Left forelimb (tissue), 1 donor: ENCODE measurements around the gene GSE1.
"Not testable (repeated sequence)": the region's sequence is repeated elsewhere in the genome, so short reads cannot be mapped to it uniquely, and the experiment has no call there.

Source experiments
- DNase-seq: peaks from one replicate; pipeline ENCODE4 v3.0.0-alpha.2; 2018; ENCODE audit warnings: low spot score

Gene GSE1

DNA sequence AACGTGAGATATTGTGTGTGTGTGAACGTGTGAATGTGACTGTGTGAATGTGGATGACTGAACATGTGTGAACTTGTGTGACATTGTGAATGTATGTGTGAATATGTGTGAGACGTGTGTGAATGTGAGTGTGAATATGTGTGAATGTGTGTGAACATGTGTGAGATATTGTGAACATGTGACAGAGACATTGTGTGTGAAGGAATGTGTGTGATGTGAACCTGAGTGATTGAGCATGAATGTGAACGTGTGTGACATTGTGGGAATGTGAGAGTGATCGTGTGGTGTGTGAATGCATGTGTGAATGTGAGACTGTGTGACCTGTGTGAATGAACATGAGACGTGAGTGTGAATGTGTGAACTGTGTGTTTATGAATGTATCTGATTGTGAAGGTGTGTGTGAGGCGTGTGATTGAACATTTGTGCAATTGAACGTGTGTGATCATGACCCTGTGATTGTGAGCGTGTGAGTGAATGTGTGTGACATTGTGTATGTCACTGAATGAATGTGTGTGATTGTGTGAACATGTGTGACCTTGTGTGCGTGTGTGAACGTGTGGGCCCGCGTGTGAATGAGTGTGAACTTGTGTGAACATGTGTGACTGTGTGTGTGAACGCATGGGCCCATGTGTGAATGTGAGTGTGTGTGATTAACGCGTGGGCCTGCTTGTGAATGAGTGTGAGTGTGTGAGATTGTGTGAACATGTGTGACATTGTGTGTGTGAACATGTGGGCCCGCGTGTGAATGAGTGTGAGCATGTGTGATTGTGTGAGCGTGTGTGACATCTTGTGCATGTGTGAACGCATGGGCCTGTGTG lies 23.2 kb upstream of the GSE1 start:
- DNase-seq, result no peak

DNA sequence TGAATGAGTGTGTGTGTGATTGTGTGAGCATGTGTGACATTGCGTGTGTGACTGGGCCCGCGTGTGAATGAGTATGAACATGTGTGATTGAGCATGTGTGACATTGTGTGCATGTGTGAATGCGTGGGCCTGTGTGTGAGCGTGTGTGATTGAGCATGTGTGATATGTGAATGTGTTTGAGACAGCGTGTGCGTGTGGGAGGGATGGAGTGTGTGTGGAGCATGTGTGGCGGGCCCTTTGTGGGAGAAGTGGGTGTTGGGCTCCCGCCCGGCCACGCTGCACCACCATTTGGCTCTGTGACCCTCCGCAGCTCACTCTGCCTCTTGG lies 22.7 kb upstream of the GSE1 start:
- DNase-seq, result no peak

DNA sequence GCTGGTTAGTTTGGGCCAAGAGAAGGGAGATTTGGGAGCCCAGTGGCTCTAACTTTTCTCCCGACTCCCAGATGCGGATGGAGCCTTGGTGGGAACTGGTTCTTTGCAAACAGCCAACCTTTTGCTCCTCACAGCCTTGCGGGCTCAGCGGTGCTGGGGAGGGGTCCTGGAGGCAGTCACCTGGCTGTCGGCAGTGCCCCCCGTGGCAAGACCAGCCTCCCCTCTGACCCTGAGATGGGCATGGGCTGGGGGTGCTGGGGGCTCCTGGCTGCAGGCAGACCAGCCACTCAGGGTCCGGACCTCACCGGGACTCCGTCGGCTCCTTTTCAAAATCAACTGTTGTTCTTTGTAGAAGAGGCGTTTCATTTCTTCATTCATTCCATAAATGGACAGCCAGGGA lies 21.7 kb upstream of the GSE1 start:
- DNase-seq, result no peak

DNA sequence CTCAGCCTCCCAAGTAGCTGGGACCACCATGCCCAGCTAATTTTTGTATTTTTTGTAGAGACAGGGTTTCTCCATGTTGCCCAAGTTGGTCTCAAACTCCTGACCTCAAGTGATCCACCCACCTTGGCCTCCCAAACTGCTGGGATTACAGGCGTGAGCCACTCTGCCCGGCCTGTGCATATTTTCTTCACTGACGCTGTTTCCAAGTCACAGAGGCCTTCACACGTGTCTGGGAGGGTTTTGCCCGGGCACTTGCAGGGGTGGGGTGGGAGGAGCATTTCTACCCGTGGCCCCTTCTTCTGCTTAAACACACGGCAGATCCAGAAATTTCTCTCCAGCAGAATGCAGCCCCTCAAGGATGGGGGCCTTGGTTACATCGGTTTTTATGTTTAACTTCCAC lies 20.8 kb upstream of the GSE1 start:
- not testable (repeated sequence) for DNase-seq

DNA sequence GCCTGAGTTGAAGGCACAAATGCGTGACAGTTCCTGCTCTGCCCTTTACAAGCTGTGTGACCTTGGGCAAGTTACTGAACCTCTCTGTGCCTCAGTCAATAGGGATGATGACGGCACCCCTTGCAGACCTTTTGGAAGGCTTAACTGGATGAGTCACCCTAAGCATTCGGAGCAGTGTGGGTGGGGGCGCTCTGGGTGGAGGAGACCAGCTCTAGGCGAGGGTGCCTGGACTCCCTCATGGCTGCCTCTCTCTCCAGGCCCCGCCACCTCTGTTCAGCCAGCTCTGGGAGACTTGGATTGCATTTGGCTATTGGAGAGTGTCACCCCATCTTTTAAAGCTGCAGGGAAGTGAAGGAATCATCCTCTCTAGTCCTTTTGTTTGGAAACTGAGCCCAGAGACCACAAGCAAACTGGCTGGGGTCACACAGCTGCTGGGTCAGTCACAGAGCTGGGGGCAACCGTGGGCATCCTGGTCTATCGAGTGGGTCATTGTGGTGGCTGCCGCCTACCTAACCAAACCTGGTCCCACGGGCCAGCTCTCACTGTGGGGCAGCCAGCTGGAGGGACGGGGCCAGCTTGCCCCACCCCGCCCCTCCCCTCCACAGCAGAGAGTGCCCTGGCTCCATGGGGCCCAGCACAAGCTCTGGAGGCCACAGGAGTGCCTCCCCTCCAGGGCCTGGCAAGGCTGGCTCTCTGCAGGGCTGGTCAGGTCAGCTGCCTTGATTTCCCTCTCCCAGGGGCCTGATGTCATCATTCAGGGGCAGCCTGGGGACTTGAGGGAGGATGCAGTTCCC lies 20.2 kb upstream of the GSE1 start:
- no peak for DNase-seq

DNA sequence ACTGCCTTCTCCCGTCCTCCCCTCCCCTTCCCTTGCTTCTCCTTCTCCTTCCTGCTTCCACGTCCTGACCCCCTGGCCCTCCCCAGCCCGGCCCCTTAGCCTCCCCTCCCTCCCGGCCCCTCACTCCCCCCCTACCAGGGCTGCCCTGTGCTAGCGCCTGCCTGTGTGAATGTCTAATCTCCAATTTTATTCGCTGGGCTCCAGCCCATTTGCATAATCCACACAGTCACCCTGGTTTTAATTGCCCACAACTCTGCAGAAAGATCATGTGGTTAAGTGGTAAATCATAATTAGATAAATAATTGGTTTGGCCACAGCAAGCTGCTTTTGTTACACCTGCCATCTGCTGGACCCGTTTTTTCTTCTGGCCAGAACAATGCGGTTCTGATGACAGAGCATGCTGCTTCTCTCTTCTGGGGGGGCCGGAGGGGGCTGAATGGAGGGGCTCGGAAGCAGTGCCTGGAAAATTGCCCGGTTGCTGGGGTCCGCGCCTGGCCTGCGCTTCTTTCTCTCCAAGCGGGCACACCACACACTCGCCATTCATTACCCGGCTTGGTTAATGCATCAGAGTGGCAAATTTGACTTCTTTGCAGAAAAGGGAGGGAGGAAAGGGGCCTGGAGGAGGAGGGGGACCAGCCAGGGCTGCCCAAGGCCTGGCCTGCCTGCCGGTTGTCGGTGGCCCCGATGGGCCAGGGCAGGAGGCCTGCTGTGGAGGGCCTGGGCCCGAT lies 19.5 kb upstream of the GSE1 start:
- no peak for DNase-seq

DNA sequence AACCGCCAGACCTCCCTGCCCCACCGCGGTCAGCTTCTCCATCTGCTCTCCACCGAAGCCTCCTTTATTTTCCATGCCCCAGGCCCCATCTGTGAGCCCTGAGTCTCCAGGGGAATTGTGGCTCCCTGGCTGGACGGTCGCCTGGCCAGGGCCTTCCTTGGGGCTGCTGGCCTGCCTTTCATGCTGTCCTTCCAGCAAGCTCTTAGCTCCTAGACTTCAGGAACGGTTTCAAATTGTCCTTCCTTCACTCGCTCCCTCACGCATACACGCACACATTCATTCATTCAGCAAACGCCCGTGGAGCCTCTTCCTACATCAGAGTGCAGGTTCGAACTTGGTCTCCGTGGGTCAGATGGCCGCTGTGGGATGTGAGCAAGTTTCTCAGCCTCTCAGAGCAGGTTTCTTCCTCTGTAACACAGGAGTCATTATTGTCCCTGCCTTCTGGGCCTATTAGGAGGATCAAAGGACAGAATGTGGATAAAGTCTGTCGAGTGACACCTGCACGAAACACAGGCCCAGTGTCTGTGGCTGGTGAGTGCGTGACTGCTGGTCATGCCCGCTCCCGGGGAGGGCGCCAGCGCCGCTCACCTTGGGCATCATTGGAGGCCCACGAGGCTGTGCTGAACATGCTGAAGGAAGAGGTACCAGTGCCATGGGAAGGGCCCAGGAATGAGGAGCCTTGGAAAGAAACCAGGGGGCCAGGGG lies 18.7 kb upstream of the GSE1 start:
- DNase-seq, result no peak

DNA sequence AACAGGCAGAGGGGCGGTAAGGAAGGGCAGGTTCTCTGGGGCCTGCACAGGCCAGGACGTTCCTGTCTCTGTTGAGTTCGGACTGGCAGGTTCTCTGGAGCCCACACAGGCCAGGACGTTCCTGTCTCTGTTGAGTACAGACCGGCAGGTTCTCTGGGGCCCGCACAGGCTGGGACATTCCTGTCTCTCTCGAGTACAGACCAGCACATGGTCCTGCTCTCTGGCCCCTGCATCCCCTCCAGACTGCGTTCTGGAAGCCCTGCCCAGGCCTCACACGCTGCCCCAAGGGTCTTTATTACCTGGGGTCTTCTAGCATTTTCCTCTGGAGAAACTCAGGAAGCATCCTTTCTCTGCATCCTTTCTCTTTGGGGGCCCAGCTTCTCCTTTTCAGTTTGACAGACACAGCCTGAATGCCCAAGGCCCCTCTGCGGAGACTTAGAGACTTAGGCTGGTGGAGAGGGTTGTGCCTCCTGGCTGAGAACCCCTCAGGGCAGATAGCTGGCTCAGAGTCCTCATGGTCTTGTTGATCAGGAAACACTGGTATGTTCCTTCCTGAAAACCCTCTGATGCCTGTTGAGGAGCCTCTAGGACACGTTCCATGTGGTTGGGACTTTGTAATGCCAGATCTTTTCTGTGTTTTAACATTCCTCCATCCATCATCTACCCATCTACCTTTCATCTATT lies 18.0 kb upstream of the GSE1 start:
- no peak for DNase-seq

DNA sequence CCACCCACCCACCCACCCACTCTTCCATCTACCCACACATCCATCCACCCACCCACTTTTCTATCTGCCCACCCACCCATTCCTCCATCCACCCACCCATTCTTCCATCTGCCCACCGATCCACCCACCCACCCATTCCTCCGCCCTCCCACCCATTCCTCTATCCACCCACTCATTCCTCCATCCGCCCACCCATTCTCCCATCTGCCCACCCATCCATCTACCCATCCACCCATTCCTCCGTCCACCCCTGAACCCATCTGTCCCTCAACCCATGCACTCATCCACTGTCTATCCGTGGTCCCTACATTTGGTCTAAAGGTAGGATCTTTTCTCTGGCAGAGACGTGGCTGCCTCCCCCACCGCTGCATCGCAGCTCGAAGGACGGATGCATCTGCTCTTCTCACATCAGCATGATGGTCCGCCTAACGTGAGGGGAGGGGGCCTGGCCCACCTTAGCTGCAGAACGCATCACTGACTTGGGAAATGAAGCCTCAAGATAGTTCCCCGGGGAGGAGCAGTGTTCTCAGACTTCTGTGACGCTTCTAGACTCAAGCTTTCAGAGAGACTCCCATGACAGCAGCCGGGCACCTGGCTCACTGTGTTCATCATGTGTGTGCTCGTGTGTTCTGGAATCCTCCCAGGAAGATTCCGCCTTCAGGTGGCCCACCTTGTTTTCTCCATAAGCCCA lies 17.2 kb upstream of the GSE1 start:
- DNase-seq, result no peak

DNA sequence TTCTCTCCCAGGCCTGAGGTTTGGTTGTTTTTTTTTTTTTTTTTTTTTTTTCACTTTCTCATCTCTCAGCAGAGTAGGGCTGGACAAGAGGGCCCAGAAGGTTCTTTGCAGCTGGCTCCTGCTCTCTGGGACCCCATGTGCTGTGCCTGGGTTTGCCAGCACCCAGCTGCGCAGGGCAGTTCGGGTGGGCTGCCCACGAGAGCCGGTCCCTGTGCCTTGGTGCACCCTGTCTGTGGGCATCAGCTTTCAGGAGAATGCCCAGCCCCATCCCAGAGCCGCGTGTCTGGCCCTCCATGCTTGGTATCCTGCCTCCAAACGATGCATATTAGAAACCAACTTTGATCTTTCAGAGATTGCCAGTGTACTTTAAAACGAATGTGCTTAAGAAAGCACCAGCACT lies 15.0 kb upstream of the GSE1 start:
- DNase-seq, result no peak

DNA sequence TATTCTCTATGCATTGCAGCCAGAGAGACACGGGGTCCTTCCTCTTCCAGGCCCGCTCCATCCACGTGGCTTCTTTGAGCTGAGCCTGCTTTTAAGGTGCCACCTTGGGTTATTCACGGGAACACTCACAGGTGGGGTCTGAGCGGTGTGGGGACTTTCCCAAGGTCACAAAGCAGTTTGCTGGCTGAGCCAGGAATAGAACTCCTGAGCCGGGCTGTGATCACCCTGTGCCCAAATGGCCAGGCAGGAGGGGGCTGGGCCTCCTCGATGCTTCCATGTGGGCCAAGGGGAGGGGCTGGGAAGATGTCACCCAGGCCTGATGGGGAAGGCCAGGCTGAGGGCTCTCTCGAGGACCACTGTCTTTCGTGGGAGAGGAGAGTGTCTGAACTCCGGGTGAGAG lies 13.0 kb upstream of the GSE1 start:
- no peak for DNase-seq

DNA sequence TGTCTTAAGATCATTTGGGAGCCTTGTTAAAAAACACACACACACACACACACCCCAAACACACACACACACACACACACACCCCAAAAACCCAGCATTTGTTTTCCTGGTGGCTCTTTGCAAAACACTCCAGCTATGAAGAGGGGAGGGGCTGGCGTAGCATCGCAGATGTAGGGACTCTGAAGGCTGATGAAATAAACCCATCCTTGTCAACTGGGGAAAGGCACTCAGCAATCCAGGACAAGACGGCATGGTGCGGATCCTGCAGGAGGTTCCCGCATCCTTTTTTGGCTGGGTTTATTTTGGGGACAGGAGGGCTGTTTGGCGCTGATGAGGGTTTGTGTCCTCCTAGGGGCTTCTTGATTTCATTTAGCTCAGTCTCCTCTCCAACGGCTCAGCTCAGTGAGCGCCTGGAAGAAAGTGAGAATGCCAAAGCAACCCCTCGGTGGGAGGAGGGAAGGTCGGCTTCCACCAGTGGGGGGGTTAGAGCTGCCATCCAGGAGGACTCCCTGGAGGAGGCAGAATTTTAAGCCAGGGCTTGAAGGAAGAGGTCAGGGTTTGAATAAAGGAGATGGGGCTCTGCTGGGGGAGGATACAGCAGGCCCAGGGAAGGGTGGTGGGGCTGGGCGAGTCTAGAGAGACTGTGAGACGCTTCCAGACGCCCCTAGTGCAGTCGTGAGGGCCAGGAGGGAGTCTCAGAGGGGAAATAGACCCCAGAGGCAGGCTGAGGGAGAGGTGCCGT lies 12.4 kb upstream of the GSE1 start:
- DNase-seq, result no peak

DNA sequence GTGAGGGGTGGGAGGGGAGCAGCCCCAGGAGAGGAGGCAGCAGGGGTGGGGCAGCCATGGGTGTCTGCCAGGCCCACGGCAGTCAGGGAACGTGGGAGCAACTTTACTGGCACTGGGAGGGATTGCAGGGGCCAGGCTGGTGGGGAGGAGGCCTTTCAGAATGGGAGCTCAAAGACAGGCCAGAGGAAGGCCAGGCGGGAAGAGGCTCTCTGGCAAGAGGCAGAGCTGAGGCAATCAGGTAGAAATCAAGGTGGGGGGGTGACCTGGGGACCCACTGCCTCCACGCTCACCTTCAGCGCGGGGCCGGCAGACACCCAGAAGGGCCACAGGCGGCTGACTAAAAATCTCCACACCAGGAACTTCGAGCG lies 11.9 kb upstream of the GSE1 start:
- no peak for DNase-seq

DNA sequence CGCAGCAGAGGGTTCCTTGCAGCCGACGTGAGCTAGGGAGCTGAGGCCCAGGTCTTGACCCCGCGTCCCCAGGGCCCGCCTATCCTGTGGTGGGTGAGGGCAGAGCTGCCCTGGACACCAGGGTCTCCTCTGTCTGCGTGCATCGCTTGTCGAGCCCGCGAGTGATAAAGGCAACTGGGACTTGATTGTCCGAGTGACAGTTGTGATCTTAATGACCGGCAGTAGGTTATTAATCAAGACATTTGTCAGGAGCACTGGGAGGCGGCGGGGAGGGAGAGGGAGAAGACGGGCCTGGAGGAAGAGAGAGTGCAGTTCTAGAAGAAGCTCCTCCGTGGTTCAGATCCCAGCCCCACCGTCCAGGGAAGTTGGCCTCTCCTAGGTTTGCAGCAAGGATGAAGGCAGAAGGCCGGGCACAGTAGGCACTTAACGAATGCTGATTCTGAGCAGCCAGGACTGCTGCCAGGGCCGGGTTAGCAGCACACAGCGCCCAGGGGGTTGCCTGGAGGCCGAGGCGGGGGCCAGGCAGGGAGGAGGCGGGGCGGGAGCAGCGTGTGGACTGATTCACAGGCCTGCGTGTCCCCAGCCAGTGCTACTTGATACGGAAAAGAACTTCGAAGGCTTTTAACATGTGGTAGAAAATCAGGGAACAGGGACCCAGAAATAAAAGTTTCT lies 11.3 kb upstream of the GSE1 start:
- DNase-seq, result no peak

DNA sequence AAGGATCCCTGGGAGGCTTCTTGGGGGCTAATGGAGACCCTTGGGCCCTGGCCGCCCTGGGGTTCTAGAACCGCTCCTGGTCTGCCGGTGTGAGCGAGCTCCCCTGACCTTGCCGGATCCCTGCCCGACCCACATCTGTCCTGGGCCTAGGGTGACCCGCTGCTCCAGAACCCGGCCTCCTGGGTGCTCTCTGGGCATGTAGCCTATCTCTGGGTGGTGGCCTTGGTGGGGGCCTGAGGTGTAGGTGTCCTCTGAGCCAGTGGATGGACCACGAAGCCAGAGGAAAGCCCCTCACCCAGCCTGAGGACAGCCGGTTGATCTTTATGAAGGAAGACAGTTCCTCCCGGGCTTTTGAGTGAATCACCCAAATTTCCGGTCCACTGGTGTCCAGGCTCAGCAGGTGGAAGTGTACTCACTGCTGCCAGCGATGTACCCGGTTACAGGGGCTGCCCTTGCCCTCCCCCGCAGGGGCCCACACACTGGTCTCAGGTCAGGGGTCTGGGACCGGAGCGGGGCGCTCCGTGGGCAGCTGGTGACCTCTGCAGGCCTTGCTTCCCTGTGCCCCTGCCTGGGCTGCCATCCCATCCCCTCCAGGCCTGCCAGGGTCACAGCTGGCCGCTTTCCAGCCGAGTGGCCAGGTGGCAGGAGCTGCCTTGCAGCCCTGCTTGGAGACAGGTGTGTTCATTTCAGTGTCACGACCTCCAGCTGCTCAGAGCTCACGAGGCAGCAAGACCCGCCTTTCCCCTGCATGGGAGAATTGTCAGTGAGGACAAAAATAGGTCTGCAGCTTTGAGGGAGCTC lies 10.5 kb upstream of the GSE1 start:
- DNase-seq, result no peak

DNA sequence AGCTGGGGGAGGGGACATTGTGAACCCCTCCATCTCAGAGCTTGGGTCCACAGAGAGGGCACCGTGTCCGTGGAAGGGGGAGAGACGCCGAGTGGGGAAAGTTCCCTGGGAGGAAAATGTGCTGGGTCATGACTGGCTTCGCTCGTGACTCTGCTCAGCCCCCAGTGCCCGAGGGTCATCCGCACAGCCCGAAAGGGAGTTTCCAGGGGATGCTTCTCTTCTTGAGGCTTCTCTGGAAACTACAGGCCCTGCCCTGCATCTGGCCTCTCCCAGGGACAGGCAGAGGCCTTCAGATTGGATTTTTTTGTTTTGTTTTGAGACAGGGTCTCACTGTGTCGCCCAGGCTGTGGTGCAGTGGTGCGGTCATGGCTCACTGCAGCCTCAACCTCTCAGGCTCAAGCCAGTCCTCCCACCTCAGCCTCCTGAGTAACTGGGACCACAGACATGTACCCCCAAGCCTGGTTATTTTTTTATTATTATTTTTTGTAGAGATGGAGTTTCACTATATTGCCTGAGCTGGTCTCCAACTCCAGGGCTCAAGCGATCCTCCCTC lies 9.8 kb upstream of the GSE1 start:
- DNase-seq, result no peak

DNA sequence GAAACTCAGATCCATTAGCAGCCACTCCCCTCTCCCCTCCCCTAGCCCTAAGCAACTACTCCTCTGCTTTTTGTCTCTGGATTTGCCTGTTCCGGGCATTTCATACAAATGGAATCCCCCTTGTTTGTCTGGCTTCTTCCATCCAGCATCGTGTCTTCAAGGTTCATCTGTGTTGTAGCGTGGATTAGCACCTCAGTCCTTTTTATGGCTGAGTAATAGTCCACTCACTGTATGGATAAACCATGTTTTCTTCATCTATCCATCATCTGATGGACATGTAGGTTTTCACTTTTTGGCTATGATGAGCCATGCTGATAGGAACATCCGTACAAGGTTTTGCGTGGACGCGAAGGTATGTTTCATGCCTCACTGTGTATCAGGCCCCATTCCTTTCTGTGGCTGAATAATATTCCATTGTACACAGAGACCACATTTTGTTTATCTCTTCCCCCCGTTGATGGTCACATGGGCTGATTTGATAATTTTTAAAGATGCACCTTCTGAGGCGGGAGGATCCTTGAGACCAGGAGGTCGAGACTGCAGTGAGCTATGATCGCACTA lies 8.9 kb upstream of the GSE1 start:
- no peak for DNase-seq
